ENCODE data around the gene CLDN17.

The CLDN17 gene

GRCh38 chr21:30166705-30167104 lies at the start of gene CLDN17:
TSS of gene CLDN17 (minus strand) at chr21:30166805. CDS start at chr21:30166617, 188 bp downstream.
- DNase-seq (ENCODE audit: low spot score) = no peak

- no peak for DNase-seq (ENCODE audit: low spot score)
These were observed 49.6 kb upstream of the CLDN17 start, which contains the start of gene CLDN8 for GRCh38 chr21:30216041-30216723. TSS of gene CLDN8 (minus strand) at chr21:30216097. CDS start at chr21:30215925, 172 bp downstream.

- no peak for DNase-seq (ENCODE audit: low spot score)
These were observed 44.5 kb upstream of the CLDN17 start for GRCh38 chr21:30211071-30211470.

- no peak for DNase-seq (ENCODE audit: low spot score)
These were observed 43.0 kb upstream of the CLDN17 start for GRCh38 chr21:30209601-30210000.

GRCh38 chr21:30207252-30207579 lies 40.6 kb upstream of the CLDN17 start:
- DNase-seq (ENCODE audit: low spot score) = no peak

GRCh38 chr21:30206551-30207251 lies 40.1 kb upstream of the CLDN17 start:
- no peak for DNase-seq (ENCODE audit: low spot score)

GRCh38 chr21:30200000-30200399 lies 33.4 kb upstream of the CLDN17 start:
- DNase-seq (ENCODE audit: low spot score) = no peak

- no peak for DNase-seq (ENCODE audit: low spot score)
These were observed 28.2 kb upstream of the CLDN17 start for GRCh38 chr21:30194701-30195299.

GRCh38 chr21:30193201-30193600 lies 26.6 kb upstream of the CLDN17 start:
- no peak for DNase-seq (ENCODE audit: low spot score)

GRCh38 chr21:30190554-30190953 lies 23.9 kb upstream of the CLDN17 start:
- no peak for DNase-seq (ENCODE audit: low spot score)

- DNase-seq (ENCODE audit: low spot score) = no peak
These were observed 23.2 kb upstream of the CLDN17 start for GRCh38 chr21:30189773-30190172.

GRCh38 chr21:30186242-30186641 lies 19.6 kb upstream of the CLDN17 start:
- DNase-seq (ENCODE audit: low spot score) = no peak

GRCh38 chr21:30168086-30168485 lies 1.5 kb upstream of the CLDN17 start:
- DNase-seq (ENCODE audit: low spot score) = no peak

GRCh38 chr21:30166171-30166570 lies 434 bp downstream of the CLDN17 start:
- DNase-seq (ENCODE audit: low spot score) = no peak

GRCh38 chr21:30164796-30165195 lies 1.8 kb downstream of the CLDN17 start:
- no peak for DNase-seq (ENCODE audit: low spot score)

- DNase-seq (ENCODE audit: low spot score) = no peak
These were observed 12.8 kb downstream of the CLDN17 start for GRCh38 chr21:30153697-30154340.

- DNase-seq (ENCODE audit: low spot score) = no peak
These were observed 13.8 kb downstream of the CLDN17 start for GRCh38 chr21:30152792-30153191.

- no peak for DNase-seq (ENCODE audit: low spot score)
These were observed 17.7 kb downstream of the CLDN17 start for GRCh38 chr21:30148906-30149305.

GRCh38 chr21:30146558-30147282 lies 19.9 kb downstream of the CLDN17 start:
- no peak for DNase-seq (ENCODE audit: low spot score)

GRCh38 chr21:30138483-30138882 lies 28.1 kb downstream of the CLDN17 start:
- no peak for DNase-seq (ENCODE audit: low spot score)

GRCh38 chr21:30129246-30129645 lies 37.4 kb downstream of the CLDN17 start:
- DNase-seq (ENCODE audit: low spot score) = no peak

- no peak for DNase-seq (ENCODE audit: low spot score)
These were observed 40.0 kb downstream of the CLDN17 start for GRCh38 chr21:30126576-30126975.

Data from HuH-7.5 (cell line).